NCI-H1436 (cell line): ENCODE results near the gene NDUFAF2.
A peak's percentile ranks its signal among the peaks of the same experiment; 100 is the strongest.
"Not testable (repeated sequence)": the region's sequence is repeated elsewhere in the genome, so short reads cannot be mapped to it uniquely, and the experiment has no call there.

ENCODE experiments used
- DNase-seq: peaks from one replicate; lab custom pipeline; 2025; lab: John Stamatoyannopoulos, UW

Gene NDUFAF2

DNA sequence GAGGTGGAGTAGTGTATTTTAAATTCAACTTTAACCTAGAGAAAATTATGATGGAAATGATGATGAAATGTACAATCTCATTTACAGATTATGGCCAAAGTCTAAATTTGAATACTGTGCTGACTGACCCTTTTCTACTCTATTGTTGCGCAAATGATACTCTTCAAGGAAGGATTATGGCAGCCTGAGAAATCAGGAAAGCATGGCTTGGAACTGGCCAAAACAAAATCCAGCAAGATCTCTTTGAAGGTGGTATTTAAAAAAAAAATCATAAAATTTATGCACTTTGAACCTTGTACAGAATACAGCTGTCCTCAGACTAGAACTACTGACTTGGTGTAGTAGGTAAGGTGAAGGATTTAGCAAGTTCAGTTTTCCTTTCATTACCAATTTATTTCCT, 105.3 kb downstream of the NDUFAF2 start:
- DNase-seq = no peak

DNA sequence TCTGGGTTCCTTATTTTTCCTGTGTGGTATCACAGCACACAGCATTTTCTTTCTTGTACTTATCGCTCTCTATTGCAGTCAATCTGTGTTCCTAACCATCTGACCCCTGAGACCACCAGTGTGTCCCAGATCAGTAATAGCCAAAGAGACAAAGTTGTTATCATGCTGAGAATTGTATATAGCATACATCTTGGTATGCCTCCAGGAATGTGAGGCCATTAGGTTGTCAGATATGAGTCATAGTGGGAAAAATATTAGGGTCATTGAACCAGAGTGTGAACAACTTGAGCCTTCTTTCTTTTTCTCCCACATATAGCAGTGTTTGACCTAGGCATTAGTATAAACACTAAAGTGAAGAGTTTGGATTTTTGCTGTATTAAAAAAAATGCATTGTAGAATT, 106.3 kb downstream of the NDUFAF2 start:
- no peak for DNase-seq

DNA sequence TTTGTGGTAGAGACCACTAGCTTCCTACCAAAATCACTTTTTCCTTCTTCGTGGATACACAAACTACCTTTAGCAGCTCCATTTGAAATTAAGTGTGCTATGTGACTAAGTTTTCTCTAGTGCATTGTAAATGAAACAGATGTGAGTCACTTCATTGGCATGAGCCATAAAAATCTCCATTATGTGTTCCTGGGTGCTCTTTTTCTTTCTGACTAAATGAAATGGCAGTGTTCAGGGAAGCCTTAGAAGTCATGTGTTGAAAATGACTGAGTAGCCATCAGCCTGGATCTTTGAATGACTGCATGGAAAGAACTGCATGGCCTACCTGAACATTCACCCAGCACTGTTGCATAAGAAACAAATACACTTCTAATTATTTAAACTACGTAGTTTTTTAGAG, 107.9 kb downstream of the NDUFAF2 start:
- DNase-seq = no peak

DNA sequence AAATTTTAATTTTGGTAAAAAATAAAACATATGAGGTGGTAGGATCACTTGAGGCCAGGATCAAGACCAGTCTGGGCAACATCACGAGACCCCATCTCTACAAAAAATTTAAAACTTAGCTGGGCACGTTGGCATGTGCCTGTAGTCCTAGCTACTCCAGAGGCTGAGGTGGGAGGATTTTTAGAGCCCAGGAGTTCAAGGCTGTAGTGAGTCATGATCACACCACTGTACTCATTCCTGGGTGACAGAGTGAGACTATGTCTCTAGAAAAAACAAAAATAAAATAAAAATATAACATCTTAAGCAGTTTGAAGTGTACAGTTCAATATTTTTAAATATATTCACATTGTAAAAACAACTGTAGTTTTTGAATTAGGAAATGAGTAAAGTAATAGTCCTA, 108.9 kb downstream of the NDUFAF2 start:
- no peak for DNase-seq

DNA sequence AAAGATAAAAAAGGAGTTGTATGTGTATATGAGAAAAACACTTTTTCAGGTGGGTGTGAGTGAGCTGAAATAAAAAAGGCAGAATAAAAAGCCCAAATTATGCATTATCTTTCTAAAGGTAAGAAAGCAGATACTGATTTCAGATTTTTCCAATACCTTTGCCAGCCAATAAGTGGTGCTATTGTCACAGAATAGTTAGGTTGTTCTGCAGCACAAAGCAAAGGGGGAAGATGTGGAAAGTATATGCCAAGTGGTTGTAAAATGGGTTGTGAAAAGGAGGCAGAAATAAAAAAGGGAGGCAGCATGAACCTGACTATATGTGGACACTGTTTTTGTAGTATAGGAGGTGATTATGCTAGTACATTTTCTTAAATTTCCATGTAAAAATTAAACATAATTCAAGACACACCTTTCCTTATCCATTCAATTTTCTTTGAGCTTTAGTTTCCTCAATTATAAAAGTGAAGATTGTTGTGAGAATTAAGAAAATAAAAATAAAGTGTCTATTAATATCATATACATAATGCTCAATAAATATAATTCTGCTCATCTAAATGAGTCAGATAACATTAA, 110.5 kb downstream of the NDUFAF2 start:
- peak; percentile 32 for DNase-seq

DNA sequence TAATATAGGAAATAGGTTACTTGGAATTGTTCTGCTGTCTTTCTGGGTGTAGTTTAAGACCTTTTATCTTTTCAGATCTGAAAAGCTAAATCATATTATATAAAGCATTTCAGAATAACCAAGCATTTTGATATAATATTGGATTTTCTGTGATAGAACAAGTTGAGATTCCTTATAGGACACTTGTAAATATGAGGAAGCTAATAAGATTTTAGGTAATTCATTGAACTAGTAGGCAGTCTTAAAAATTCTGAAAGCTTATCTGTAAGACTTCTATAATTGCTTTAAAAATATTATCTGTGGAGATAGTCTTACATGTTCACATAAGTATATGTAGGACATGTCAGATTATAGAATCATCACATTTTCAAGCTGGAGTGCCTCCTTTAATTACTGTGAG, 114.5 kb downstream of the NDUFAF2 start:
- DNase-seq = no peak

DNA sequence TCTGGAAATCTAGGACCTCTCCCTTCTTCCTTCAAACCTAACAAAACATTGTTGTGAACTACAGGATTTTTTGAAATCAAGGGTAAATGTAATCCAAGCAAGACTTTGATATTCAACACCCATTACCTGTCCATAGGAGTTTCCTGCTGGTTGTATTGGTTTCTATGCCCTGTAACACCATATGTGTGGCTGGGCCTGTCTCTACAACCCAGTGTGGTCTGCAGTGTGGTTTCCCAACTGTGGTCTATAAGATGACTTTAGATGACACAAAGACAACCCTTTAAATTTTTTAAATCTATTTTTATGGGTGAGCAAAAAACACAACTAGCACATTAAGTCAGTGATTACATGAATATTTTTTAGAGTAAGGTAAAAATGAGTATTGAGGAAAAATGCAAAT, 124.1 kb downstream of the NDUFAF2 start:
- DNase-seq = no peak

DNA sequence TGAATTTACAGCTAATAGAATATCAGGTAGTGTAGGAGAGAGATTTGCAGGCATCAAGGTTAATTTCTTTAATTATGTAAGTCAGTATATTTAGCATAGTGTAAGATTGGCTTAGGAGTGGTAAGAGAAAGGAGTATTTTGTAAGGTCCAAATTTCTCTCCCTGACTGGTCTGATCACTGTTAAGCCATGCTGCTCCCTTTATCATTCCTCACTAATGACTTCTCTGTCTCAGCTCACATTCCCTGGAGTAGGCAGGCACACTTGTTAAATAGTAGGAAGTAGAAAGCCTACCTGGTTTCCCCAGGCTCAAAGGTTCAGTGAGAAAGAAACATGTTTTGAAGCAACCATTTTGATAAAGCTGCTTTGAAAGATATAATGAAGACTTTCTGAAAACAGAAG, 126.5 kb downstream of the NDUFAF2 start:
- DNase-seq = no peak

DNA sequence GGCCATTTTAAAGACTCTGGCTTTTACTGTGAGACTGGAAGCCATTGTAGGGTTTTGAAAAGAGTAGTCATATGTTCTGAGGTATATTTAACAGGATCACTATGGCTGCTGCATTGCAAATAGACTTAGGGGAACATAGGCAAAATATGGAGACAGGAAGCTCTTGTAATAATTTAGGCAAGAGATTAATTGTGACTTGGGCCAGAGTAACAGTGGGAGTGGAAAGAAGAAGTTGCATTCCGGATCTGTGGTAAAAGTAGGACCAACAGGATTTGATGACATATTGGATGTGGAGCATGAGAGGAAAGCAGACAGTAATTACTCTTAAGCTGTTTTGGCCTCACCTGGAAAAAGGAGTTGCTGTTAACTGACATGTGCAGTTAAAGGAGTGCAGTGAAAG, 131.6 kb downstream of the NDUFAF2 start:
- no peak for DNase-seq

DNA sequence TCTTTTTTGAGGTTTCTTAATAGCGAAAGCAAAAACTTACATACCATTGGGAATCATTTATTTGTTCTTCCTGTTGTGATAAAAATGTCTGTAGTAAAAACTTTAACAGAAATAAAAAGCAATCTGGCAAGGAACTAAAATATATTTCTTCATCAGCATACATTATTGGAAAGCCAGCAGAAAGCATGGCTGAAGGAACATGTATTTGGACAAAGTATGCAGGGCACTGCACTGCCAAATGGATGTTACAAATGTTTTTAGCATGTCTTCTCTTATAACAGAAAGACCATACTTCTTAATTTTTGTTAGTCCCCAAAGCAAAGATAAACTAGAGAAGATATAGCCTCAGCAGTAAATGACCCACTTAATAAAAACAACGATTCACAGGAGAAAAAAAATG, 136.7 kb downstream of the NDUFAF2 start:
- DNase-seq = no peak

DNA sequence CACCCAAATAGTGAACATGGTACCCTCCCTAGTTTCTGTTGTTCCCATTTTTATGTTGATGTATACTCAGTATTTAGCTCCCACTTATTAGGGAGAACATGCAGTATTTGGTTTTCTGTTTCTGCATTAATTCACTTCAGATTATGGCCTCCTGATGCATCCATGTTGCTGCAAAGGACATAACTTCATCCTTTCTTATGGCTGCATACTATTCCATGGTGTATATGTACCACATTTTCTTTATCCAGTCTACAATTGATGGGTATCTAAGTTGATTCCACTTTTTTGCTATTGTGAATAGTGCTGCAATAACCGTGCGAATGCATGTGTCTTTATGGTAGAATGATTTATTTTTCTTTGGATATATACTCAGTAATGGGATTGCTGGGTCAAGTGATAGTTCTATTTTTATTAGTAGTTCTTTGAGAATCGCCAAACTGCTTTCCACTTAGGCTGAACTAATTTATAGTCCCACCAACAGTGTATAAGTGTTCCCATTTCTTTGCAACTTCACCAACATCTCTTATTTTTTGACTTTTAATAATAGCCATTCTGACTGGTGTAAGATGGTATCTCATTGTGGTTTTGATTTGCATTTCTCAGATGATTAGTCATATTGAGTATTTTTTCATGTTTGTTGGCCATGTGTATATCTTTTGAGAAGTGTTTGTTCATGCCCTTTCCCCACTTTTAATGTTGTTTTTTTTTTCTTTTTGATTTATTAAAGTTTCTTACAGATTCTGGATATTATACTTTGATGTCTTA, 137.7 kb downstream of the NDUFAF2 start:
- no peak for DNase-seq

DNA sequence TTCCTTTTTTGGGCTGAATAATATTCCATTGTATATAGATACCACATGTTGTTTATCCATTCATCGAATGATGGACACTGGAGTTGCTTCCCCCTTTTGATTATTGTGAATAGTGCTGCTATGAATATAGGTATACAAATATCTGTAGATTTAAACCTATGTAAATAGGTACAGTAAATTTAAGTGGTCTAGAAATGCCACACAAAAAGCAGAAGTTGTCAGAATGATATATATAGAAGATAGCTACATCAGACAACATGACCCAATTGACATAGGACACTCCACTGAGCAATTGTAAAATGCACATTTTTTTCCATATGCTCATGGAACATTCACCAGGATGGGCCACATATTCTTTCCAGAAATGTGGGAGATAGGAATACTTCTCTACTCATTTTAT, 139.7 kb downstream of the NDUFAF2 start:
- DNase-seq = no peak

DNA sequence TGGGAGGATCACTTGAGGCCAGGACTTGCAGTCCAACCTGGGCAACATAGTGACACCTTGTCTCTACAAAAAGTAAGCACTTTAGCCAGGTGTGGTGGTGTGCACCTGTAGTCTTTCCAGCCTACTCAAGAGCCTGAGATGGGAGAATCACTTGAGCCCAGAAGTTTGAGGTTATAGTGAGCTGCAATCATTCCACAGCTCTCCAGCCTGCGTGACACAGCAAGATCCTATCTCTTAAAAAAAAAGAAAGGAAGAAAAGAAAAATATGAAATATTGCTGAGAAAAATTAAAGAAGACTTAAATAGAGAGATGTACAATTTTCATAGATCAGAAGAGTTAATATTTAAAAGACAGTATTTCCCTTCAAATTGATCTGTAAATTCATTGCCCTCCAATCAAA, 140.9 kb downstream of the NDUFAF2 start:
- DNase-seq = no peak

DNA sequence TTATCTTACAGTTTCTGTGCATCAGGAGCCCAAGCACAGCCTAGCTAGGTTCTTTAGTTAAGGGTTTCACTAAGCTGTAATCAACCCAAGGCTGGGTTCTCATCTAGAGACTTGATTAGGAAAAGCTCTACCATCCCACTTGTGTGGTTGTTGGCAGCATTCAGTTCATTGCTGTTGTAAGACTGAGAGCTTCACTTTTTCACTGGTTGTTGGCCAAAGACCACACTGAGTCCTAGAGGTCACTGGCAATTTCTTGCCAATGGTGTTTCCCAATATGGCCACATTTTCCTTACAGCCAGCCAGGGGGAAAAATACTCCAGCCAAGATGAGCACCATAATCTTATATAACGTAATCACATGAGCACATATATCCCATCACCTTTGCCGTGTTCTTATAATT, 142.9 kb downstream of the NDUFAF2 start:
- no peak for DNase-seq

DNA sequence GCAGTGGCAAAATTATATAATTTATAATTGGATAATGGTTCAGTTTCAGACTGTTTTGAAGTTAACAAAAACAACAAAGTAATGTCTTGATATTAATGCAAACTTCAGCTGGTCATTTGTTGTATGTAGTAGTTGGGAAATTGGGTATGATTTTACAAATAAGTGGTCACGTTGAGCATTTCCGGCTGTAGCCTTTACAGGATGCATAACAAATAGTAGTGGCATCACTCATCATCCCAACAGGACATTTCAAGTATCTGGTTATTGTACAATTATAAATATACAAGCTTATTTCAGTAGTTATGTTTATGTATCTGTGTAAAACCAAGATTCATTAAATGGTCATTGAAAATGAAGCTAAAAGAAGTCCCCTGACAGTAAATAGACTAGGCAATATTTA, 144.3 kb downstream of the NDUFAF2 start:
- DNase-seq = no peak

DNA sequence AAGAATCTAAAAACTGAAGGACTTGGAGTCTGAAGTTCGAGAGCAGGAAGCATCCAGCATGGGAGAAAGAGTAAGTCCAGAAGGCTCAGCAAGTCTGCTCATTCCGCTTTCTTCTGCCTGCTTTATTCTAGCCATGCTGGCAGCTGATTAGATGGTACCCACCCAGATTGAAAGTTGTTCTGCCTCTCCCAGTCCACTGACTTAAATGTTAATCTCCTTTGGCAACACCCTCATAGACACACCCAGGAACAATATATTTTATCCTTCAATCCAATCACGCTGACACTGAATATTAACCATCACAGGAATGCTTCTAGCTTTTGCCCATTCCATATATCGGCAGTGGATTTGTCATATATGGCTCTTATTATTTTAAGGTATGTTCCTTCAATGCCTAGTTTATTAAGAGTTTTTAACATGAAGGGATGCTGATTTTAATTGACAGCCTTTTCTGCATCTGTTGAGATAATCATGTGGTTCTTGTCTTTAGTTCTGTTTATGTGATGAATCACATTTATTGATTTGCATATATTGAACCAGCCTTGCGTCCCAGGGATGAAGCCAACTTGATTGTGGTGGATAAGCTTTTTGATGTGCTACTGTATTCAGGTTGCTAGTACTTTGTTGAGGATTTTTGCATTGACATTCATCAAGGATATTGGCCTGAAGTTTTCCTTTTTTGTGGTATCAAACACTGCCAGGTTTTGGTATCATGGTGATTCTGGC, 148.2 kb downstream of the NDUFAF2 start:
- DNase-seq = not testable (repeated sequence)

DNA sequence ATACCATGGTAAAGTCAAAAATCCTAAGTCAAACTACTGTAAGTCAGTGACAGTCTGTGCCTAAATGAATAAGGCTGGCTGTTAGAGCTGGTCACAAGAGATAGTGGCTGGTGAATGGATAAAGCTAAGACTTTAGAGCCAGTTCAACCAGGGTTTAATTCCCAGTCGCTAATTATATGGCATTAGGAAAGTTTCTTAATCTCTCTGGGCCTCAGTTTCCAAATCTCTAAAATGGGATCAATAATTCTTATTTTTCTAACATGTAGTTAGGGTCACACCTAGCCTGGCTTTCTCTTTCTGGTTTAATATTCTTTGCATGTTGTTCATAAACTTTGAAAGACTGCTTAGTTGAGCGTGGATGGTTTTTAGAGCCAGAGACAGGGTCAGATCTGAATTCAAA, 152.5 kb downstream of the NDUFAF2 start:
- no peak for DNase-seq

DNA sequence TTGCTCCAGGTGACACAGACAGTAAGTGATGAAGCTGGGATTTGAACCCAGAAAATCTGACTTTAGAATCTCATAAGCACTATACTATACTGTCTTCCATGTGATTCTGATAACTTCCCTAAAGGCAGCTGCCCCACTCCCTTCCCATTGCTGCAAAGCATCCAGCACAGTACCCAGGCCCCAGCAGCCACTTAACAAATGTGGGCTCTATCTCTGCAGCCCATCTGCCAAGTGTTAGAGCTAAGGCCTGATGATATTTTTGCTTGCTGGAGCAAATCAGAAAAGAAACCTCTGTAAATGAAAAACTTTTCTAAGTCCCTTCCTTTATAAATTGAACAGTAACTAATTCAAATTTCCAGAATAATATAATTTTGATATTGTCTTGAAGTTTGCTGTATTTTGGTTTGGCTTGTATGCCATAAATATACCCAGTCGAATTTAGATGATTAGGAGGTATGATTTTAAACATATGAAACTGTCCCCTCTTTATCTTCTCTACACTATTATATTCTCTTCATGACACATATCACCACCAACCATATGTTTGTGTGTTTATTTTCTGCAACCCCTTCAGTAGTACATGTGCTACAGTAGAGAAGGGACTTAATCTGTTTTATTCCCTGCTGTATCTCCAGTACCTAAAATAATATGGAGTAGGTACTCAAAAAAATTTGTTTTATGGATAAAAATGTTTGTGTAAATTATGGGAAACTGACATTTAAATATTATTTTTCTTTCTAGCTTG, 153.4 kb downstream of the NDUFAF2 start:
- DNase-seq = no peak

DNA sequence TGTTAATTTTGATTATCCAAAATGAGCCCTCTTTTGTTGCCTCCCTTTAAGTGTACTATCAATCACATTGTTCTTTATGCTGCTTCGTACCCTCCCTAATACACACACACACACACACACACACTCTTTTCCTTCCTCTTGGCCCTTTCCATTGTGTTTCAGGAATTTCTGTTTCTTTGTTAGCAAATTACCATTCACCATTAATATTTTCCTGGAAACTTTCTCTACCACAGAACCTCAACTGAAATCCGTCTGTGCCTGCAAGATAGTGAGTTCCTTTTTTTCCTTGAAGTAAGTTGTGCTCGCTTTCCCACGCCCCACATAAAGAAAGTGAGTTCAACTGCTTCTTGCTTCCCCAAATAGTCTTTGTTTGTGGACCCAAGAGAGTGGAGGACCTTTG, 155.4 kb downstream of the NDUFAF2 start:
- DNase-seq = no peak

DNA sequence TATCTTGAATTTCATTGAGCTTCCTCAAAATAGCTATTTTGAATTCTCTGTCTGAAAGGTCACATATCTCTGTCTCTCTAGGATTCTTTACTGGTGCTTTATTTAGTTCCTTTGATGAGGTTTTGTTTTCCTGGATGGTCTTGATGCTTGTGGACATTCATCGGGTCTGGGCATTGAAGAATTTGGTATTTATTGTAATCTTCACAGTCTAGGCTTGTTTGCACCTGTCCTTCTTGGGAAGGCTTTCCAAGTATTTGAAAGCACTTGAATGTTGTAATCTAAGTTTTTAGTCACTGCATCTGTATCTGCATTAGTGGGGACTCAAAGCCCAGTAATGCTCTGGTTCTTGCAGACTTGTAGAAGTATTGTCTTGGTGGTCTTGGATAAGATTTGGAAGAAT, 169.4 kb downstream of the NDUFAF2 start:
- DNase-seq = no peak

DNA sequence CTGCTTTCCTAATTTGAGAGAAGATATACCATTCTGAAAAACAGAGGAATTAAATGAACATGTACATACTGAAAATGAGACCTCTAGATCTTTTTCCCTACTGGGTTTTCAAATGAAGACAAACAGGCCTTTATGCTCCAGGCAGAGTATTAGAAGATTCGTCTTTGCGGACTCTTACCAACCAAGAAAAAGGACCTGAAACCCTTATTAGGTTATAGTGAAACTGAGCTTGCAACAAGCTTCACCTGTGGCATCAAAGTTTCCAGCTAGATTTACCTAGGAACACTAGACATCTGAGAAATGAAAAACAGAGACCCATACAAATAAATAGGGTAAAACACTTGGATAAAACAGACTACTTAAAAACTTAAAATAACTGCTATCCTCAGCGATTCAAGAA, 171.0 kb downstream of the NDUFAF2 start:
- no peak for DNase-seq

DNA sequence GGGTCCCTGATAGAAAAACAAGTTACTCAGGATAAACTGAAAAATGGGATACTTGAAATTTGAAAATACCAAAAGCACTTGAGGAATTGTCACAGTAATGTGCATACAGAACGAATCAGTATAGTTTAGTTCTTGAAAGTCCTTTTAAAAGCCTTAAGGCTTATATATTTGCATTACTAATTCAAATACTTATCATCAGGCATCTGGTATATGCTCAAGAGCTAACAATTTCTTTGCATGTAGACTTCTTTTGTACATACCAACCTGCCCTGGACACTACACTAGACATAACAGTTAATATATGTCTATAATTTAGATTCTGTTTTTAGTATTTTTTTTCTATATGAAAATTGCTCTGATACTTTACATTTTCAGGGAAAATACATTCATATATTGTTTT, 174.1 kb downstream of the NDUFAF2 start:
- DNase-seq = no peak

DNA sequence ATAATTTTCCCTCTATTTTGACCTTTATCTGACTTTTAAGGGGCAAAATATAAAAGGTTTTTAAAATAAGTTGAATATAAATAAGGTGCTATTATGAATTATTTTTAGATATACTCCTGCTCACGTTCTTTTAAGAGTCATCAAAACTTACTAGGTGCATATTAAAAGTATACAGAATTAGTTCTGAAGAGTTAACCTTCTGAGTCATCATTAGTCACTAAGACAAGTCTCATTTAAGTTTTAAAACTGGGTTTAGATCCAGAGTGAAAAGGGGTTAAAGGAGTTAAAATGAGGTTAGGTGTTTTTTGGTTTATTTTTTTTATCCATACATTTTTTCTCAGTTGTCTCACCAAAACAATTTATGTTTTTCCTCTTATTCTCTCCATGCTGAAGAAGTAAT, 175.5 kb downstream of the NDUFAF2 start:
- DNase-seq = no peak
